Activated T-cell treated with anti-CD3 and anti-CD28 coated beads for 48 hours (primary cell): ENCODE measurements around the gene ITM2B.
A peak's percentile ranks its signal among the peaks of the same experiment; 100 is the strongest.
"Not testable (repeated sequence)": the region's sequence is repeated elsewhere in the genome, so short reads cannot be mapped to it uniquely, and the experiment has no call there.

Source experiments
- DNase-seq: peaks from one replicate; pipeline ENCODE4 v3.0.0-alpha.2; 2020; ENCODE audit warnings: low read depth

The ITM2B gene

DNA sequence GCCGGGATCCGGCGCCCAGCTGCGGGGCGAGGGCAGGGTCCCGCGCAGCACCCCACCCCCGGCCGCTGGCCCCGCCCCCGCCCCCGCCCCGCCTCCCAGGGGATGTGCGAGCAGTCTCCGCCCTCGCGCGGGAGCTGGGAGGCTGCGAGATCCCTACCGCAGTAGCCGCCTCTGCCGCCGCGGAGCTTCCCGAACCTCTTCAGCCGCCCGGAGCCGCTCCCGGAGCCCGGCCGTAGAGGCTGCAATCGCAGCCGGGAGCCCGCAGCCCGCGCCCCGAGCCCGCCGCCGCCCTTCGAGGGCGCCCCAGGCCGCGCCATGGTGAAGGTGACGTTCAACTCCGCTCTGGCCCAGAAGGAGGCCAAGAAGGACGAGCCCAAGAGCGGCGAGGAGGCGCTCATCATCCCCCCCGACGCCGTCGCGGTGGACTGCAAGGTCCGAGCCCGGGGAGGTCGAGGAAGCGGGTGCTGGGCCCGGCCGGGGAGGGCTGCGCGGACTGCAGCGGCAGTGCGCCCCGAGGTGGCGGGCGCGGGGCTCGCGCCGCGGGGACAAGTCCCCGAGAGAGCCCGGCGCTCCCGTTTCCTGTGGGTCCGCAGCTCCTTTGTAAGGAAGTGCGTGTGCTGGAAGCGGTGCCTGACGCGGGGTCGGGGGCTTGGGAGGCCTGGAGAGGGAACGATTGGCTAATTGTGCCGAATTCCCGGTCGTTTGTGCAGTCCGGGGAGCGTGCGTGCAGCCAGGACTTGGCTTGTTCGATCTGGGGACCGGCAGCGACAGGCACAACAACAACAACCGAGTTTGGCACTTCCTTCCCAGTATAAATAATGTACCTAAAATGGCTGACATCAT, at the start of gene ITM2B:
ITM2B (plus strand) TSS at position 161 of the 843 bp plus-strand sequence; CDS start at position 316, 155 bp downstream.
- peak; percentile 56 for DNase-seq

DNA sequence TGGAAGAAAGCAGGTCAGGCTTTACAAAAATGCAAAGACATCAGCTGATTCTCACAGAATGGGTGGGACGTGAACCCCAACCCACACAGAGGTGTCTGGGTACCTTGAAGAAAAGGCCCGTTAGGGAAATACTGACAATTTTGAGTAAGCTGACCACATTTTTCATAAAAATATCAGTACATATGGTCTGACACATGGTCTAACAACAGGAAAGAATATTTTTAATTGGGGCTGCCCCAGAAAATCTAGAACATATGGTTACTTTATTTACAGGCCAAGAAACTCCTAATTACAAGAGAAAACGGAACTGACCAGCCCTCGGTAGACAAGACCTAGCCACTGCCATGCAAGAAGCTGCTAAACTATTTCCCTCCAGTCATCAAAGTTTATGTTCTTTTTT, 48.7 kb upstream of the ITM2B start:
- no peak for DNase-seq

DNA sequence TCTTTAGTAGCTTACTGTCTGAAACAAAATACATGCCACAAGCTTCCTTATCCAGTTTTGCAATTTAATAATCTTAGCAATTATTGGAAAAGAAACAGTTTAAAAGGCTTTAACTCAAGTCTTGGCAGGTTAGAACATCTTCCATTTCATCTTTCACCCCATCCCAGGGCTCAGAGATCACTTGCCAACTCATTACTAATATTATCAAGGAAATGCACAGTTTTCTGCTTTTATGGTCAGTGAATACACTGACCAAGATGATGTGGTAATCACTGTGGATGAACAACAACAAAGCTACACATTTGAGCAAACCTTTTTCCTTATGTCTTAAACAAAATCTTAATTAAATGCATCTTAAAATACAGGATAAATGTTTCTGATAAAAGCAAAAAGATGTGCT, 48.0 kb upstream of the ITM2B start:
- no peak for DNase-seq

DNA sequence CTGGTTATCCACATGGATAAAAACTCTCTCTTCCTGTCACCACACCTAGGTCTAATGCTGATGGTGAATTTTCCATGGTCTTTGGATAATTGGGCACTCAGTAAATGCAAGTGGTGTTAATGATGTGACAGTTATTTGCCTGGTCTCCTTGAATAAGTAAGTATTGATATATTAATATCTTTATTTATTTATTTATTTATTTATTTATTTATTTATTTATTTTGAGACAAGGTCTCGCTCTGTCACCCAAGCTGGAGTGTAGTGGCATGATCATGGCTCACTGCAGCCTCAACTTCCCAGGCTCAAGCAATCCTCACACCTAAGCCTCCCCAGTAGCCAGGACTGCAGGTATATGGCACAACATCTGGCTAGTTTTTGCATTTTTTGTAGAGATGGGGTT, 46.3 kb upstream of the ITM2B start:
- DNase-seq, result no peak

DNA sequence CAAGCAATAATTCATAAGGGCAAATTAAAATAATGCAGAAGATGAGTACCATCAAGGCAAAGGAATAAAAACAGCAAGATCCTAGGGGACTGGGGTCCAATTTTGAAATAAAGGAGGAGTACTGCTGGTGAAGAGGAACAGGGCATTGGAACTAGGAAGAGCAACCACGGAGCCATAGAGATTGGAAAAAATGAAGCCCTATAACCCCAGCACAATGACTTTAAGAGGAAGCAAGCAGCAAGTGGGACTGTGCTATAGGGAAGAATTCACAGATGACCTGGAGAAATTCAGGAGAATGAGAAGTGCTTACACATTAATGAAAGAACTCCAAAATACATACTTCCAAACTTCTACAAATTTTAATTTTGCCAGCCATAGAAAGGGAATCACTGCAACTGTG, 44.9 kb upstream of the ITM2B start:
- DNase-seq, result no peak

DNA sequence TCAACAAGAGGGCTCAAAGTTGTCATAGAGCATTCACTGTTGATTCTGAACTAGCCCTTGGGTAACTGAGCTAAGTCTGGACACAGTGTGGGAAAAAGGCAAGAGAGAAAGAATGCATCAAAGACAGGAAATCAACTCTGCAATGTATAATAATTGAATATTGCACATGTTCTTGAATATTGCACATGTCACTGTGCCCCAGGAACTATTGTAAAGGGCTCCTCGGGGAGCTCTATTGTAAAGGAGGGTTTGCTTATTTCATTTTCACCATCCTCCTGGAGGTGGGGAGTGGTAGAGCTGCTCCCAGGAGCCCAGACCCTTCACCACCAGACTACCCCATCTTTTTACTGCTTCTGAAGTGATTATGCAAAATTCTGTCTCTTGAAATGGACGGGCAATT, 44.4 kb upstream of the ITM2B start:
- DNase-seq, result no peak

DNA sequence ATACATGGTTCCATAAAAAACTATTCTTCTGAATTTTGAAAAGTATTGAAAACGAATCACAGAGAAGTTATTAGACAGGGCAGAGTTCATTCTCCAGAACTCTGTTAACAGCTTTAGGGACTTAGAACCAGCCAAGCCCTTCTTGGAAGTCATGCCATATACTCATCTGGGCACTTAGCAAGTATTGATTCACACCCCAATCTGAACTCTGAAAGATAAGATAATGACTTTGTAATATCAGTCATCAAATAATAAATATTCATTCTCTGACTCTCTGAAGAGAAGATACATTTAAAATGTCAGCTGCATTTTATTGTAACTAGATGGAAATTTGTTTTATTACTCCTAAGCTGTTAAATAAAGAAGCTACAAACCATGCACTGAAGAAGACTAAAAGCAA, 43.8 kb upstream of the ITM2B start:
- no peak for DNase-seq

DNA sequence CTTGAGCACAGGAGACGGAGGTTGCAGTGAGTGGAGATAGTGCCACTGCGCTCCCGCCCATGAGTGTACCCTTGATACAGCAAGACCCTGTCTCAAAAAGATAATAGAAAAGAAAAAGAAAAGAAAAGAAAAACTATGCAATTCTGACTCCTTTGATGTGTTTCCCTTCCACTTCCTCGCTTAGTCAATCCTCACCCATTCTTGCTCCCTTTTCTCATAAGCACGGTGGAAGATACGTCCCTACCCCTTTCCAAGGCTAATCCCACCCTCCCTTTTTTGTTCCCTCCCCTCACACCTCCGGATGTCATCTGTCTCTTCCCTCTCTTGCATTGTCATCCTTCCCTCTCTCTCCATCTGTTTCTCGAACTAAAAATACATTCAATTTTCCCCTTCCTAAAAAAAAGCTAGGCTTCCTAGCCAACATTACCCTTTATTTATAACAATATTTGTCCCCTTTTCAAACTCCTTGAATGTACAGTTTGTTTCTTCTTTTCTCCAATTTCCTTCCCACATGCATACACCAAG, 40.5 kb upstream of the ITM2B start:
- no peak for DNase-seq

DNA sequence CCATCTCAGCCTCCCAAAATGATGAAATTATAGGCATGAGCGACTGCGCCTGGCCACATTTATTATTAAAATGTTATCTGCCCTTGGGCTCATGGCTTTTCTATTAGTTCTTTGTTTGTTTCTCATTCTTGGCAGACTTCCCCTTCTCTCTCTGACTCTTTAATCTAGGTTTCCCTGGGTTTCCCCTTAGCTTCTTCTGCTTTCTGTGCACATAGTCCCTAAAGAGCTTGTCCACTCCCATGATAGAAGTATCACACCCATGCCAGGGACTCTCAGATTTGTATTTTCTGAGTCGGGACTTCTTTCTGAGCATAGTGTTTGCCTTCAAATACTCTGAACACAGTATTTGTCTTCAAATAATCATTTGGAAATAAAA, 38.6 kb upstream of the ITM2B start:
- no peak for DNase-seq

DNA sequence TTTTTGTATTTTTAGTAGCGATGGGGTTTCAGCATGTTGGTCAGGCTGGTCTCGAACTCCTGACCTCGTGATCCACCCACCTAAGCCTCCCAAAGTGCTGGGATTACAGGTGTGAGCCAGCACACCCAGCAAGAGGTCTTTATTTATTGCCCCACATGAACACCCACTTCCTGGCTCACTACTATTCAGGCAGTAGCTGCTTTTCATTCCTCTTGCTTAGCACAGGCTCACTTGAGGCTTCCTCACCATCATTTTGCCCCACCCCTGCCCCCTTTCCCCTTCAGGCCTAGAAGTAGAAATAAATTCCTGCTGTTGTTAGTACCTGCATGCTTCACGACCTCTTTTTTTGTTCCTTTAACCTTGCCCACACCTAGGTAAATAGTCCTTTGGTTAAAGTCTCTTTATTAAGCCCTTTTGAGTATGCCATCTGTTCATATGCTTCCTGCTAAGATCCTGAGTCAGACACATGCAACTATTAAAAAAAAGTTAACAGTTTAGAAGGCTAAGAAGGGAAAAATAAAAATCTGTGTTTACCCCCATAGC, 33.5 kb upstream of the ITM2B start:
- DNase-seq, result no peak

DNA sequence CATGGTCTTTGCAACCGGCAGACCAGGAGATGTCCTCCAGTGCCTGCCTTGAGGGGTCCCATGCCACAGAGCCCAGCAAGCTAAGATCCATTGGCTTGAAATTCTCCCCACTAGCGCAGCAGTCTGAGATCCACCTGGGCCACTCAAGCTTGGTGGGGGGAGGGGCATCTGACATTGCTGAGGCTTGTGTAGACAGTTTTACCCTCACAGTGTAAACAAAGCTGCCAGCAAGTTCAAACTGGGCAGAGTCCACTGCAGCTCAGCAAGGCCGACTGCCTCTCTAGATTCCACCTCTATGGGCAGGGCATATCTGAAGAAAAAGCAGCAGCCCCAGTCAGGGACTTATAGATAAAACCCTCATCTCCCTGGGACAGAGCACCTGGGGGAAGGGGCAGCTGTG, 32.0 kb upstream of the ITM2B start:
- DNase-seq, result no peak

DNA sequence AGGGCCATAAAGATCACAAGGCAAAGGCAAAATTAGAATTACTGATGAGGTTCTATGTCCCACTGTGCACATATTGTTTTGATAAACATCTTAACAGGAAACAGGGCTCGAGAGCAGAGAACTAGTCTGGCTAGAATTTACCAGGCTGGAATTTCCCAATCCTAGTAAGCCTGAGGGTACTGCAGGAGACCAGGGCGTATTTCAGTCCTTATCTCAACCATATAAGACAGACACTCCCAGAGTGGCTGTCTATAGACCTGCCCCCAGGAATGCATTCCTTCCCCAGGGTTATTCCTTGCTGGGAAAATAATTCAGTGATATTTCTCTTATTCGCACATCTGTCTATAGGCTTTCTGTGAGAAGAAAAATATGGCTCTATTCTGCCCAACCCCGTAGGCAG, 25.8 kb upstream of the ITM2B start:
- not testable (repeated sequence) for DNase-seq

DNA sequence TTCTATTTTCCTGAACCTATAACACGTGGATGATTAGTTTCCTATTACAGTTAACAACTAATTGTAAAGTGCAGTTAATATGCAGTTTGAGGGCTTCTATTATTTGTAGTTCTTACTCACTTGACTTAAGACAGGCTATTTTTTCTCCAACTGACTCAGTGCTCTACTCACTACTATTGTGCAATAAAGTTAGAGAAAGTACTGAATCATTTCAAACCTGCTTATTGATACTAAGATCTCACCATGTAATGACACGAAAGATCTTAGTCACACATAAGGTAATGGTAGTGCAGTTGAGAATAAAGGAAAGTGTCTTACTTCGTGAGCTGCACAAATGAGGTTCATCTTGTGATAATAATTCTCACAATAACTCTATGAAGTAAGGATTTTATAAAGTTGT, 22.8 kb upstream of the ITM2B start:
- DNase-seq, result no peak

DNA sequence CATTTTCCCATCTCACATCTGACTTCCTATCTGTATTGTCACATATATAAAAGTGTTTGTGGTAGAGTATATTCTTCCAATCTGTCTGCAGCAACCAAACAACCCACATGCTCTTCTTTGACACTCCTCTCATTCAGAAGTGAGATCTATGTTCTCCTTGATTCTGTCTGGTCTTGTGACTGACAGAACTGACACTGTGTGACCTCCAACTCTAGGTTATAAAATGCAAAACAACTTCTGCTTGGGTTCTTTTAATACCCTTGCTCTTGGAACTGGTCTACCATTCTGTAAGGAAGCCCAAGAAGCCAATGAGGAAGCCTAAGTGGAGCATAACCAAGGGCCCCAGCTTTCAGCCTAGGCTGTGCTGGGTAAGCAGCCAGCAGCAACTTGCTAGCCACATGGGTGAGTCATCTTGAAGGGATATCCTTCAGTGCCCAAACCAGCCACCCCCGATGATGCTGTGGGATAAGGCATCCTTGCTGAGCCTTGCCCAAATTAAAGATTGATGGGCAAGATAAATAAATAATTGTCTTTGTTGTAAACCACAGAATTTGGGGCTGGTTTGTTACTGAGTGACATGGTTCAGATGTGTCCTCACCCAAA, 18.4 kb upstream of the ITM2B start:
- DNase-seq, result no peak

DNA sequence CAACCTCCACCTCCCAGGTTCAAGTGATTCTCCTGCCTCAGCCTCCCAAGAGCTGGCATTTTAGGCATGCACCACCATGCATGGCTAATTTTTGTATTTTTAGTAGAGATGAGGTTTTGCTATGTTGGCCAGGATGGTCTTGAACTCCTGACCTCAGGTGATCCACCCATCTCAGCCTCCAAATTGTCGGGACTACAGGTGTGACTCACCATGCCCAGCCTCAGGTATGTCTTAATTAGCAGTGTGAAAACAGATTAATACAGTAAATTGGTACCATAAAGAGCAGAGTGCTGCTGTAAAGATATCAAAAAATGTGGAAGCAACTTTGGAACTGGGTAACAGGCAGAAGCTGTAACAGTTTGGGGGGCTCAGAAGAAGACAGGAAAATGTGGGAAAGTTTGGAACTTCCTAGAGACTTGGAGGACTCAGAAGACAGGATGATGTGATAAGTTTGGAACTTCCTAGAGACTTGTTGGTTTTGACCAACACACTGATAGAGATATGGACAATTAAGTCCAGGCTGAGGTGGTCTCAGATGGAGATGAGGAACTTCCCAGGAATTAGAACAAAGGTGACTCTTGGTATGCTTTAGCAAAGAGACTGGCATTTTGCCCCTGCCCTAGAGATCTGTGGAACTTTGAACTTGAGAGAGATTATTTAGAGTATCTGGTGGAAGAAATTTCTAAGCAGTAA, 17.3 kb upstream of the ITM2B start:
- not testable (repeated sequence) for DNase-seq

DNA sequence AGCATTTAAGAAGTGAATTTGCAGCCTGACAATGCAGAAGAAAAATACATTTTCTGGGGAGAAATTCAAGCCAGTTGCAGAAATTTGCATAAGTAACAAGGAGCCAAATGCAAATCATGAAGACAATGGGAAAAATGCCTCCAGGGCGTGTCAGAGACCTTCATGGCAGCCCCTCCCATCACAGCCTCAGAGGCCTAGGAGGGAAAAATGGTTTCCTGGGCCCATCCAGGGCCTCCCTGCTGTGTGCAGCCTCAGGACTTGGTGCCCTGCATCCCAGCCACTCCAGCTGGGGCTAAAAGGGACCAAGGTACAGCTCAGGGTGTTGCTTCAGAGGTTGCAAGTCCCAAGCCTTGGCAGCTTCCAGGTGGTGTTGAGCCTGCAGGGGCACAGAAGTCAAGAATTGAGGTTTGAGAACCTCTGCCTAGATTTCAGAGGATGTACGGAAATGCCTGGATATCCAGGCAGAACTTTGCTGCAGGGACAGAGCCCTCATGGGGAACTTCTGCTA, 16.7 kb upstream of the ITM2B start:
- no peak for DNase-seq

DNA sequence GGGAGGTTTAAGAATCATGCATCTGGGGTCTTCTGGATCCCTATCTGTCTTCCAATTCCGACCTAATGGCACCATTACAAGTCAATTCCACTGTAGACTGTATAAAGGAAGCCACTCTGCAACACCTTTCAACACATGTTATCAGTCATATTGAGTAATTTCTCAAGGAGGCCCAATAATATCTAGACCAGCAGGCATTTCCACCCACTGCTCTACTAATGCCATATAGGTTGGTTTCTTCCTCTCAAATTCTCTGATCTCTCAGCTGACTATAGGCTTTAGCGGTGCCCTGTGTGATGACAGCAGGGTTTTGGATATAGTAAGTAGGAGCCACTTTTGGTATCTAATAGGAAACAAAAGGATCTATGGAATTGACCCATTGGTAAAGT, 12.4 kb upstream of the ITM2B start:
- no peak for DNase-seq

DNA sequence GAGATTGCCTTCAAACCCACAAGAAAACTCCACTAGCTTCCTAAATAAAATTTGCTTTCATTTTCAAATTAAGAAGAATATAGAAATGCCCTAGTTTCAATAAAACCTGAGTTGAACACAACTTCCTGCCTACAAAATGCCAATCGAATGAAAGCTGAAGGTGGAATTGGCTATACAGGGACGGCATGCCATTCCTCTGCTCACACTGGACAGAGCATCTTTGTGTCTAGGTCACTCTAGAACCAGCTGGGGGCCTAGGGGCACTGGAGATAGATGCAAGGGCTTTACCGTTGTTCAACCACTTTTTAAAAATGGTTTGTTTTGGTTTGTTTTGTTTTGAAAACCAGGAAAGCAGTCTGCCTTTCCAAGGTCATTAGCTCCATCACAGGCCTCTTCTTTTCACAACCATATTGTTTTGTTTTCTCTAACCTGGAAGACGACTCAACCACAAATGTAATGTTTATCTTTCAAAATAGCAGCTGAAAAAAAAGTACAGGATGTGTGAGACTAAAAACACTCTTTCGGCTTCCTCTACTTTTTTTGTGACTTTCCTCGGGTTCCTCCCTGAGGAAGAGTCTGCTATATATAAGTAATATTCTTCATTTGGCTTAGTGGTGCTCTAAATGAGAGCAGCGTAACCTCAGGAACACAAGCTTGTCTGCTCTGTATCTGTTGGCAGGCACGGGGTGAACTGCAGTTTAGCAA, 11.9 kb upstream of the ITM2B start:
- DNase-seq, result no peak

DNA sequence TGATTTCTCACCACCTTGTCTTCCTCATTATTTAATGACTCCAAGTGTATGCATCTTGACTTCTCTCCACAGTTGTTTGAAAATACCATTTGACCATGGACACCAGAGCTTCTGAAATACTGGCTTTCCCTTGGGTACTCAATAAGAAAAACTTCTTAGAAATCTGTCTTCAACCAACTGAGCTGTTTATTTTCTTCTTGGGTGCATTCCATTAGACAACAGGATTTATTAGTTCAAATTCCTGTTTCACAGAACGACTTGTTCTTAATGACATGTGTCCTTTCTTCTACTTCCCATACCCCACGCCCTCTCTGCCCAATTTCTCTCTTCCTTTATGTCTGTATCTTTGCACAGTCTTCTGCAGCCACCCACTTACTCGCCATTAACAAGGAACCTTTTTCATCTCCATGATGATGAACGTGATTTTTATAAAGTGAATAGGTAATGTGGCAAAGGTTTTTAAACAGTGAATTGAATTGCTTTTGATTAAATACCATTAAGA, 11.3 kb upstream of the ITM2B start:
- DNase-seq, result no peak

DNA sequence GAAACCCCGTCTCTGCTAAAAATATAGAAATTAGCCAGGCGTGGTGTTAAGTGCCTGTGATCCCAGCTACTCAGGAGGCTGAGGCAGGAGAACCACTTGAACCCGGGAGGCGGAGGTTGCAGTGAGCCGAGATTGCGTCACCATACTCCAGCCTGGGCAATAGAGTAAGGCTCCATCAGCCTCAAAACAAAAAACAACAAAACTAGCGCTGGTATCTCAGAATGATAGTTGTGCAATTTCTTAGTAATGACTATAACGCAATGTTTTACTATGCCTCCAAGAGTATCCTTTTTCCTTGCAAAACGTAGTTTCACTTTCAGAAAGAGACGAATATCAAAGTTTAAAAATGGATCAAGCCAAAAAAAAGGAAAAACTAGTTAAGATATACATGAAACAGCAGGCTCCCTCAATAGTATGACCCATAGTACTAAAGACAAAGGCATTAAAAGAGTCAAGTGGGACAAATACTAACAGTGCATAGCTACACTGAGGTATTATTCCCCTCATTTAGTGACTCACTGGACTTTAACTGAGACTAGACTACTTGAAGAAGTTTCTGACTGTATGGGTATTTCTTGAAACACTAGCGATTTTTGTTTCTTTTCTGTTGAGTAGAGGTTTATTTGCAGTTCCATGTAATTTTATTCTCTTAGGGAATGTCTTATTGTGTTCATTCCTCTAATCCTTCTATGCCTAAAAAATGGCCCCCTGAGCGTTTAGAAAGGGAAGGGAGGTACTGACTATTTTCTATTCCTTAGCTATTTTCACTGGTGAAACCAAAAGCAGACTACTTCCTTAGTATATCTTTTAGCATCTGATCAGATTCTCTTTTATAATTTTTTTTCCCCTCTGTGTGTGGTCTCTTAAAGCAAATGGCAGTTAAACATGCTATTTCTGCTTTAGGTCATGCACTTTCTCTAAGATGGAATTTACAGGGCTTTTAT, 10.4 kb upstream of the ITM2B start:
- DNase-seq, result no peak

DNA sequence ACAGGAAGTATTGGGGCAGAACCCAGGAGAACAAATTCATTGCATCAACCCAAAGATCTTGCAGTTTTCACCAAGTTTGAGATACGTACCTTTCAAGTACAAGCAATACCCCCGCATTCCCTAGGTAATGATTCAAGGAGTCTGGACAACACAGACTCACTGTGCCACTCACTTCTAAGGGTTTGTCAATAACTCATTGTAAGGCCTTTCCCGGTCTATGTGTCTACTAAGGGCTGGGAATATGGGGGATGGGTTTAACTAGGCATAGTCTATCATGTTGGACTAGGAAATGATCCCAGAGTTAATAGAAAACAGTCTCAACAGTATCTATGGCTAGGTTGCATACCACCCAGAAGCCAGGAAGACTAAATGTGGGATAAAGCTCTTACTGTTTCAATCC, 8.3 kb upstream of the ITM2B start:
- no peak for DNase-seq
